ENCODE data around the gene GUCY1A2.

GUCY1A2 gene

GRCh38 chr11:107043242-107044006, 25.1 kb upstream of the GUCY1A2 start:
- Histone ChIP-seq H3K36me3 (no peaks in the 10 kb centered on the region), H3K27me3 (no peaks in the 10 kb centered on the region), H3K4me1 (ENCODE audit: control insufficient read depth in 1 of 2, insufficient read depth in 1 of 2, low read depth in 1 of 2, low read length in 1 of 2) (no peaks in the 10 kb centered on the region), H3K4me3 (ENCODE audit: low read depth in 1 of 2, low read length in 1 of 2) (no peak overlapping the region), H3K9me3 (no peaks in the 10 kb centered on the region), H3K27ac (no peak overlapping the region)
- TF ChIP-seq CTCF (IDR thresholded peaks at IDR 0.05), result no peak

GRCh38 chr11:107042748-107043147, 24.5 kb upstream of the GUCY1A2 start:
- H3K9me3 ChIP-seq, result no peaks in the 10 kb centered on the region
- TF ChIP-seq CTCF (IDR thresholded peaks at IDR 0.05), result no peak
- H3K27ac ChIP-seq, result no peak overlapping the region

GRCh38 chr11:107041088-107041444, 22.8 kb upstream of the GUCY1A2 start:
- H3K9me3 ChIP-seq, result no peaks in the 10 kb centered on the region
- H3K27me3 ChIP-seq, result no peaks in the 10 kb centered on the region
- no peak overlapping the region for H3K4me3 ChIP-seq (ENCODE audit: low read depth in 1 of 2, low read length in 1 of 2)
- no peaks in the 10 kb centered on the region for H3K36me3 ChIP-seq
- H3K4me1 ChIP-seq (ENCODE audit: control insufficient read depth in 1 of 2, insufficient read depth in 1 of 2, low read depth in 1 of 2, low read length in 1 of 2), result no peaks in the 10 kb centered on the region
- no peak overlapping the region for H3K27ac ChIP-seq
- no peak for TF ChIP-seq CTCF (IDR thresholded peaks at IDR 0.05)

More at GRCh38 chr11:107042748-107043147, 24.5 kb upstream of the GUCY1A2 start:
- Histone ChIP-seq H3K36me3 (no peaks in the 10 kb centered on the region), H3K4me1 (ENCODE audit: control insufficient read depth in 1 of 2, insufficient read depth in 1 of 2, low read depth in 1 of 2, low read length in 1 of 2) (no peaks in the 10 kb centered on the region), H3K4me3 (ENCODE audit: low read depth in 1 of 2, low read length in 1 of 2) (no peak overlapping the region), H3K27me3 (no peaks in the 10 kb centered on the region)

GRCh38 chr11:107040433-107041087, 22.3 kb upstream of the GUCY1A2 start:
- Histone ChIP-seq H3K4me3 (ENCODE audit: low read depth in 1 of 2, low read length in 1 of 2) (no peak overlapping the region), H3K27ac (no peak overlapping the region), H3K27me3 (no peaks in the 10 kb centered on the region), H3K36me3 (no peaks in the 10 kb centered on the region), H3K4me1 (ENCODE audit: control insufficient read depth in 1 of 2, insufficient read depth in 1 of 2, low read depth in 1 of 2, low read length in 1 of 2) (no peaks in the 10 kb centered on the region), H3K9me3 (no peaks in the 10 kb centered on the region)
- TF ChIP-seq CTCF (IDR thresholded peaks at IDR 0.05), result no peak

- no peak overlapping the region for H3K27ac ChIP-seq
- no peak overlapping the region for H3K4me3 ChIP-seq (ENCODE audit: low read depth in 1 of 2, low read length in 1 of 2)
- no peak for TF ChIP-seq CTCF (IDR thresholded peaks at IDR 0.05)
- no peaks in the 10 kb centered on the region for H3K9me3 ChIP-seq
- H3K4me1 ChIP-seq (ENCODE audit: control insufficient read depth in 1 of 2, insufficient read depth in 1 of 2, low read depth in 1 of 2, low read length in 1 of 2), result no peaks in the 10 kb centered on the region
- peaks cover 23% of the 10 kb centered on the region for H3K27me3 ChIP-seq
- no peaks in the 10 kb centered on the region for H3K36me3 ChIP-seq
These were observed 7.4 kb upstream of the GUCY1A2 start for GRCh38 chr11:107025673-107026072.
